CD14-positive monocyte (primary cell): ENCODE measurements around the gene C1QTNF6. TPM values are rescaled to one million over a fixed set of nuclear protein-coding genes. Genes with fewer than 3 reads are reported as not detected.

Experiments
- DNase-seq, 3 donors: peaks; one replicate each; pipeline ENCODE4 v3.0.0-alpha.2; 2011 to 2022
- H2AFZ ChIP-seq: 2 replicates; pipeline ENCODE4 v1.6.0; 2012; ENCODE audit warnings: mild to moderate bottlenecking, low read depth, low read length, inconsistent platforms; ENCODE audit not compliant: insufficient read depth, poor library complexity, severe bottlenecking
- H3K27ac ChIP-seq, 2 donors: 1 replicate in 1 of 2; 2 replicates in 1 of 2; pipeline ENCODE4 v1.5.1; 2012 to 2013; ENCODE audit warnings: low read length in 2 of 2, control low read depth in 1 of 2, inconsistent platforms in 1 of 2, low read depth in 1 of 2, mild to moderate bottlenecking in 1 of 2
- H3K27me3 ChIP-seq, 2 donors: one replicate each; pipeline versions ENCODE4 v1.6.0 to v1.6.1; 2011 to 2013; ENCODE audit warnings: low read length in 2 of 2; ENCODE audit not compliant: control insufficient read depth in 2 of 2, insufficient read depth in 2 of 2
- H3K36me3 ChIP-seq, 2 donors: replicated peaks in 1 of 2; 1 replicate in 1 of 2; 2 replicates in 1 of 2; pipeline versions ENCODE4 v1.5.1 to v1.6.1; 2012 to 2013; ENCODE audit warnings: low read length in 2 of 2, control low read depth in 1 of 2, inconsistent platforms in 1 of 2, mild to moderate bottlenecking in 1 of 2; ENCODE audit not compliant: insufficient read depth in 2 of 2, control insufficient read depth in 1 of 2
- H3K4me1 ChIP-seq, 2 donors: 1 replicate in 1 of 2; 2 replicates in 1 of 2; pipeline versions ENCODE4 v1.5.1 to v1.6.1; 2012 to 2013; ENCODE audit warnings: low read length in 2 of 2, control low read depth in 1 of 2, inconsistent platforms in 1 of 2, mild to moderate bottlenecking in 1 of 2, moderate library complexity in 1 of 2; ENCODE audit not compliant: insufficient read depth in 2 of 2, control insufficient read depth in 1 of 2
- H3K4me2 ChIP-seq: replicated peaks from 2 replicates; pipeline ENCODE3; 2012; ENCODE audit warnings: low read length, moderate library complexity, mild to moderate bottlenecking; ENCODE audit not compliant: poor library complexity, severe bottlenecking; ENCODE audit errors: extremely low read depth
- H3K4me3 ChIP-seq, 3 experiments: fragments of 200-600 bp in 1 of 3; sonication (generic) in 1 of 3; replicated peaks in 1 of 3; 1 replicate in 2 of 3; 2 replicates in 1 of 3; pipeline ENCODE4 v1.5.1; 2011 to 2013; ENCODE audit warnings: low read length in 3 of 3, mild to moderate bottlenecking in 3 of 3, control low read depth in 2 of 3, low read depth in 2 of 3, inconsistent platforms in 1 of 3, moderate library complexity in 1 of 3
- H3K79me2 ChIP-seq: 2 replicates; pipeline ENCODE4 v1.6.0; 2012; ENCODE audit warnings: mild to moderate bottlenecking, control low read depth, inconsistent platforms, low read length, moderate library complexity; ENCODE audit not compliant: insufficient read depth
- H3K9ac ChIP-seq: 2 replicates; pipeline ENCODE4 v1.6.0; 2017; ENCODE audit warnings: low read length, mild to moderate bottlenecking; ENCODE audit not compliant: insufficient read depth, poor library complexity, severe bottlenecking
- H3K9me3 ChIP-seq, 2 donors: replicated peaks in 1 of 2; 1 replicate in 1 of 2; 2 replicates in 1 of 2; pipeline versions ENCODE4 v1.5.1 to v1.6.1; 2012 to 2013; ENCODE audit warnings: low read length in 2 of 2, control low read depth in 1 of 2; ENCODE audit not compliant: control insufficient read depth in 1 of 2, insufficient read depth in 1 of 2
- H4K20me1 ChIP-seq: 2 replicates; pipeline ENCODE4 v1.6.0; 2012; ENCODE audit warnings: mild to moderate bottlenecking, low read length, control low read depth, moderate library complexity; ENCODE audit not compliant: insufficient read depth
- H3K27ac Mint-ChIP-seq, 7 donors: one replicate each; pipeline ENCODE4 v1.8.0; 2020; ENCODE audit warnings: mild to moderate bottlenecking in 7 of 7, mixed read lengths in 7 of 7, moderate library complexity in 6 of 7, inconsistent platforms in 2 of 7
- H3K27me3 Mint-ChIP-seq, 3 donors: one replicate each; pipeline ENCODE4 v1.8.0; 2021 to 2022; ENCODE audit warnings: low read depth in 3 of 3, mild to moderate bottlenecking in 3 of 3, mixed read lengths in 3 of 3, moderate library complexity in 3 of 3, inconsistent platforms in 1 of 3
- H3K36me3 Mint-ChIP-seq, 2 donors: one replicate each; pipeline ENCODE4 v1.8.0; 2020; ENCODE audit warnings: mixed read lengths in 2 of 2, inconsistent platforms in 1 of 2, mild to moderate bottlenecking in 1 of 2
- H3K4me1 Mint-ChIP-seq: one replicate; pipeline ENCODE4 v1.8.0; 2020; ENCODE audit warnings: mild to moderate bottlenecking, mixed read lengths
- H3K4me3 Mint-ChIP-seq, 2 donors: one replicate each; pipeline ENCODE4 v1.8.0; 2020; ENCODE audit warnings: mild to moderate bottlenecking in 2 of 2, mixed read lengths in 2 of 2, moderate library complexity in 1 of 2
- H3K9me3 Mint-ChIP-seq, 7 donors: one replicate each; pipeline ENCODE4 v1.8.0; 2020 to 2022; ENCODE audit warnings: mixed read lengths in 7 of 7, mild to moderate bottlenecking in 6 of 7, moderate library complexity in 6 of 7, inconsistent platforms in 2 of 7
- WGBS: methylation state at CpG from one replicate; pipeline ENCODE4 v1.1.5; 2013; ENCODE audit warnings: missing lambda C conversion rate; ENCODE audit not compliant: insufficient coverage; 5-methylcytosine and 5-hydroxymethylcytosine counted together
- intact Hi-C, 2 donors: fragments of 100-400 bp; cut with micrococcal nuclease; formaldehyde crosslinking; loops; one replicate each; pipeline versions ENCODE4 v1.15.0 to v1.15.1; 2023
- polyA plus RNA-seq, 3 donors: library from polyadenylated mRNA; depleted of rRNA in 1 of 3; unstranded in 2 of 3; stranded (reverse) in 1 of 3; fragments of 300-500 nt in 2 of 3; fragments of >200 nt in 1 of 3; fragmentation: Illumina TruSeq in 2 of 3; gene quantifications; 1 replicate in 2 of 3; 2 replicates in 1 of 3; pipeline ENCODE4 v1.2.3, GENCODE V29; 2012 to 2021
- TF ChIP-seq, protein P1 (sequence below): fragments of 200-600 bp; IDR thresholded peaks from one replicate; pipeline ENCODE4 v1.8.0; 2022; ENCODE audit warnings: antibody characterized with exemption, mild to moderate bottlenecking

C1QTNF6 gene
- polyA plus RNA-seq, 3 donors: 0.14 to 2.3 (median 0.24) TPM

DNA sequence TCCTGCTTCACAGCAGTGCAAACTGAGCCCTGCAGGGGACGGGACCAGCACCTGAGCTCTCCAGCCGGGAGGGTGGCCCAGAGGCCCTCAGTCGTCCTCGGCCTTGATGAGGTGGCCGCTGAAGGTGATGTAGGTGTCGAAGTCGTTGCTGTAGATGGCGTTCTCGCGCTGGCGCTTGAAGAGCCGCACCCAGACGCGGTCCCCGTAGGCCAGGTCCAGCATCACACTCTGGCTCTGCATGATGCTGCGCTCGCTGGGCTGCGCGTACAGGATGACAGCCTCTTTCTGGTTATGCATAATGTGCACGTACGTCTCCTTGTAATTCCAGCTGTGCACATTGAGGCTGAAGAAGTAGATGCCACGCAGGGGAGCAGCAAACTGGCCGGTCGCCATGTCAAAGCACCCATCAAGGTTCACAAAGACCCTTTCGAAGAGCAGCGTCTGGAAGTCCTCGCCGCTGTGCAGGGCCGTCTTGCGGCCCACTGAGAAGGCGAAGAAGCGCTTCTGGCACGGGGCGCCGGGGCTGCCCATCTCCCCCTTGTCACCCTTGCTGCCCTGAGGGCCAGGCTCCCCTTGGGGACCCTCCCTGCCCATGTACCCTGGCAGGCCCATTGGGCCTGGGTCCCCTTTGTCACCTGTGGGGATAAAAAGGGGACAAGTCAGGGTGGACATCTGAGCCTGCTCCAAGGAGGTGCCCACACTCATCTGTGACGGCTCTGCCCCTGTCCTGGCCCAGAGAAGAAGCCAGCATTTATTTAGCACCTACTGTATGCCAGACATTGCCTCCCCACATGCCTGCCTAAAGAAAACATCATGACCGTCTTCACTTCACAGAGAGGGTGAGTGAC, 5.7 kb downstream of the C1QTNF6 start:
- Mint-ChIP-seq H3K27me3 (peaks cover 9 to 13% (median 9%) of the 10 kb centered on the region in 3 donors), H3K36me3 (peaks cover 0 to 4% of the 10 kb centered on the region in 2 donors), H3K27ac (no peak overlapping the region), H3K4me3 (no peak overlapping the region), H3K9me3 (peaks cover 0 to 3% (median 0%) of the 10 kb centered on the region in 7 donors), H3K4me1 (peaks cover 25% of the 10 kb centered on the region)
- H3K4me3 ChIP-seq: no peak overlapping the region
- TF ChIP-seq, protein P1, sequence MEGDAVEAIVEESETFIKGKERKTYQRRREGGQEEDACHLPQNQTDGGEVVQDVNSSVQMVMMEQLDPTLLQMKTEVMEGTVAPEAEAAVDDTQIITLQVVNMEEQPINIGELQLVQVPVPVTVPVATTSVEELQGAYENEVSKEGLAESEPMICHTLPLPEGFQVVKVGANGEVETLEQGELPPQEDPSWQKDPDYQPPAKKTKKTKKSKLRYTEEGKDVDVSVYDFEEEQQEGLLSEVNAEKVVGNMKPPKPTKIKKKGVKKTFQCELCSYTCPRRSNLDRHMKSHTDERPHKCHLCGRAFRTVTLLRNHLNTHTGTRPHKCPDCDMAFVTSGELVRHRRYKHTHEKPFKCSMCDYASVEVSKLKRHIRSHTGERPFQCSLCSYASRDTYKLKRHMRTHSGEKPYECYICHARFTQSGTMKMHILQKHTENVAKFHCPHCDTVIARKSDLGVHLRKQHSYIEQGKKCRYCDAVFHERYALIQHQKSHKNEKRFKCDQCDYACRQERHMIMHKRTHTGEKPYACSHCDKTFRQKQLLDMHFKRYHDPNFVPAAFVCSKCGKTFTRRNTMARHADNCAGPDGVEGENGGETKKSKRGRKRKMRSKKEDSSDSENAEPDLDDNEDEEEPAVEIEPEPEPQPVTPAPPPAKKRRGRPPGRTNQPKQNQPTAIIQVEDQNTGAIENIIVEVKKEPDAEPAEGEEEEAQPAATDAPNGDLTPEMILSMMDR: no peak
- H3K27ac ChIP-seq: no peak overlapping the region
- H3K4me1 ChIP-seq: peaks cover 18 to 23% of the 10 kb centered on the region in 2 donors
- H3K36me3 ChIP-seq: no peaks in the 10 kb centered on the region
- H3K4me2 ChIP-seq: no peak overlapping the region
- no peaks in the 10 kb centered on the region for H4K20me1 ChIP-seq
- no peaks in the 10 kb centered on the region for H3K9me3 ChIP-seq
- WGBS: 96% methylated on average over 35 of the region's 37 CpGs
- H3K9ac ChIP-seq: no peak overlapping the region
- intact Hi-C loops: no loop called here
- no peaks in the 10 kb centered on the region for H3K27me3 ChIP-seq
- no peak for DNase-seq
- no peak overlapping the region for H2AFZ ChIP-seq
- H3K79me2 ChIP-seq: no peaks in the 10 kb centered on the region

DNA sequence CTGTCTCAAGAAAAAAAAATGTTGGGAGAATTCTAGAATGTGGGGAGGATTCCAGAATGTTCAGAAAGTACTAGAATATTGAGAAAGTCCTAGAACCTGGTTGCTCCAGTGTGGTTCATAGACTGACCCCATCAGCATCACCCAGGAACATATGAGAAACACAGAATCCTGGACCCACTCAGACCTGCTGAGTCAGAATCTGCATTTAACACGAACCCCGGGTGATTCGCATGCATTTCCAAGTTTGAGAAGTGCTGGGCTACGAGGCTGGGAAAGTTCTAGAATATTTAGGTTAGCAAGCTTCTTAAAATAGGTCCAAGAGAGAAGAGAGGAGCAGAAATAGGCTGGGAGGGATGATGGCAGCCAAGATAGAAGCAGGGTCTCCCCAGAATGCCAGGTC, 6.4 kb downstream of the C1QTNF6 start:
- Histone ChIP-seq H3K9ac (no peak overlapping the region), H3K36me3 (no peaks in the 10 kb centered on the region), H3K4me3 (no peak overlapping the region), H3K4me2 (no peak overlapping the region), H2AFZ (no peak overlapping the region), H4K20me1 (no peaks in the 10 kb centered on the region), H3K9me3 (no peaks in the 10 kb centered on the region), H3K27ac (no peak overlapping the region), H3K4me1 (peaks cover 24 to 25% of the 10 kb centered on the region in 2 donors), H3K79me2 (no peaks in the 10 kb centered on the region), H3K27me3 (no peaks in the 10 kb centered on the region)
- no peak for DNase-seq
- TF ChIP-seq, protein P1: no peak
- Mint-ChIP-seq H3K9me3 (peaks cover 0 to 3% (median 0%) of the 10 kb centered on the region in 7 donors), H3K27me3 (peaks cover 9 to 13% (median 11%) of the 10 kb centered on the region in 3 donors), H3K36me3 (peaks cover 0 to 4% of the 10 kb centered on the region in 2 donors), H3K27ac (no peak overlapping the region), H3K4me3 (no peak overlapping the region), H3K4me1 (peaks cover 31% of the 10 kb centered on the region)
- intact Hi-C loops: no loop called here
- WGBS: 95% methylated on average over 4 of the region's 4 CpGs
